GM12878 (cell line): ENCODE results near the gene SCUBE3. TPM values are rescaled to one million over a fixed set of nuclear protein-coding genes. Genes with fewer than 3 reads are reported as not detected.

ENCODE experiments used
- ATAC-seq: fragments of 200-7000 bp; cut with Tn5 transposase; 3 replicates; pipeline ENCODE4 v1.9.1; 2020; ENCODE audit warnings: mild to moderate bottlenecking, moderate library complexity
- BruUV-seq: library from RNA; stranded (reverse); fragments of 400-500 nt; replicated peaks from 2 replicates; lab custom pipeline; 2021; lab: Mats Ljungman, UMichigan
- CTCF ChIA-PET: fragments of 300-600 bp; sonication (Branson Sonifier 250); formaldehyde crosslinking; extraction: SDS; loops from one replicate; lab custom pipeline; 2021; ENCODE audit warnings: inconsistent platforms; lab: Yijun Ruan, JAX
- POLR2A ChIA-PET: fragments of 350-600 bp; formaldehyde crosslinking; extraction: SDS; loops from one replicate; lab custom pipeline; 2021; ENCODE audit warnings: inconsistent platforms; lab: Charles Lee
- RAD21 ChIA-PET: fragments of 300-600 bp; sonication (Branson Sonifier 250); formaldehyde crosslinking; loops from one replicate; lab custom pipeline; 2023; ENCODE audit warnings: antibody characterized with exemption; ENCODE audit not compliant: unreplicated experiment; lab: Charles Lee
- SMC1A ChIA-PET: fragments of 300-600 bp; sonication (Branson Sonifier 250); formaldehyde crosslinking; loops from one replicate; lab custom pipeline; 2023; ENCODE audit not compliant: unreplicated experiment, uncharacterized antibody; lab: Charles Lee
- DNase-seq: peaks from one replicate; pipeline ENCODE4 v3.0.0-alpha.2; 2011; ENCODE audit warnings: low read depth, low spot score
- FAIRE-seq: peaks from 3 replicates; lab custom pipeline; 2011; peaks lifted over from hg19 to GRCh38; lab: Jason Lieb, UNC
- H2AFZ ChIP-seq: 2 replicates; pipeline ENCODE4 v1.6.0; 2011; ENCODE audit warnings: low read depth, low read length, control low read depth; ENCODE audit not compliant: control insufficient read depth
- H3K27ac ChIP-seq: 2 replicates; pipeline ENCODE4 v1.5.1; 2011; ENCODE audit warnings: control low read depth; ENCODE audit not compliant: control insufficient read depth, insufficient read depth
- H3K27me3 ChIP-seq, 2 experiments: replicated peaks in 1 of 2; 2 replicates each; pipeline versions ENCODE4 v1.6.0 to v1.6.1; 2011; ENCODE audit warnings: low read length in 1 of 2; ENCODE audit not compliant: control insufficient read depth in 2 of 2, insufficient read depth in 2 of 2
- H3K36me3 ChIP-seq, 2 experiments: 2 replicates each; pipeline ENCODE4 v1.5.1; 2011; ENCODE audit warnings: low read length in 1 of 2; ENCODE audit not compliant: control insufficient read depth in 2 of 2, insufficient read depth in 2 of 2
- H3K4me1 ChIP-seq: 2 replicates; pipeline ENCODE4 v1.6.1; 2011; ENCODE audit warnings: mild to moderate bottlenecking, low read length, moderate library complexity, mixed read lengths; ENCODE audit not compliant: control insufficient read depth, insufficient read depth
- H3K4me2 ChIP-seq: 2 replicates; pipeline ENCODE4 v1.6.0; 2011; ENCODE audit warnings: control low read depth; ENCODE audit not compliant: control insufficient read depth, insufficient read depth
- H3K4me3 ChIP-seq: fragments of 200-600 bp; sonication (generic); 2 replicates; pipeline ENCODE4 v1.5.1; 2016
- H3K79me2 ChIP-seq: 2 replicates; pipeline ENCODE4 v1.6.0; 2011; ENCODE audit warnings: low read length; ENCODE audit not compliant: control insufficient read depth, insufficient read depth
- H3K9ac ChIP-seq: 2 replicates; pipeline ENCODE4 v1.8.0; 2011; ENCODE audit warnings: low read length, control low read depth, mixed read lengths; ENCODE audit not compliant: control insufficient read depth, insufficient read depth
- H3K9me3 ChIP-seq: replicated peaks from 3 replicates; pipeline ENCODE4 v1.5.1; 2011; ENCODE audit warnings: mild to moderate bottlenecking, low read length; ENCODE audit not compliant: control insufficient read depth, insufficient read depth
- H4K20me1 ChIP-seq: 2 replicates; pipeline ENCODE4 v1.6.0; 2011; ENCODE audit not compliant: control insufficient read depth, insufficient read depth
- BCL11A ChIP-seq: IDR thresholded peaks from 2 replicates; pipeline ENCODE4 v1.6.1; 2011; ENCODE audit warnings: low read depth, low read length
- CBX3 ChIP-seq: fragments of 200-600 bp; sonication (generic); IDR thresholded peaks from 2 replicates; pipeline ENCODE4 v1.6.1; 2016; ENCODE audit warnings: low read depth, borderline replicate concordance
- REST ChIP-seq: IDR thresholded peaks from 2 replicates; pipeline ENCODE4 v1.6.1; 2012; ENCODE audit warnings: mild to moderate bottlenecking, low read depth, low read length
- SIX5 ChIP-seq: IDR thresholded peaks from 2 replicates; pipeline ENCODE4 v1.6.1; 2011; ENCODE audit warnings: mild to moderate bottlenecking, low read depth, low read length, moderate library complexity; ENCODE audit not compliant: severe bottlenecking
- SMARCA5 ChIP-seq: fragments of 450-650 bp; IDR thresholded peaks from 2 replicates; pipeline ENCODE4 v1.6.1; 2017; ENCODE audit warnings: mild to moderate bottlenecking
- WGBS: methylation state at CpG from one replicate; pipeline ENCODE4 v1.1.6; 2016; ENCODE audit warnings: low lambda C conversion rate; ENCODE audit not compliant: insufficient replicate concordance, insufficient coverage; ENCODE audit errors: missing lambda C conversion rate; 5-methylcytosine and 5-hydroxymethylcytosine counted together
- in situ Hi-C: fragments of 300-500 bp; cut with MboI; formaldehyde crosslinking; loops from 9 replicates; pipeline ENCODE4 v1.14.3; 2018; ENCODE audit warnings: mixed read lengths
- intact Hi-C: fragments of 100-400 bp; cut with micrococcal nuclease; formaldehyde crosslinking; loops from one replicate; pipeline ENCODE4 v1.14.2; 2022; ENCODE audit not compliant: unreplicated experiment
- polyA plus RNA-seq, 11 experiments: library from polyadenylated mRNA; depleted of rRNA in 4 of 11; unstranded in 6 of 11; stranded (reverse) in 5 of 11; fragments of >200 nt; fragmentation: Nextera tagmentation in 4 of 11; fragmentation: Illumina TruSeq in 1 of 11; extraction: Ambion mirVana in 4 of 11; extraction: Trizol in 1 of 11; gene quantifications; 1 replicate in 1 of 11; 2 replicates in 10 of 11; pipeline versions ENCODE4 v1.2.1 to v1.2.3, GENCODE V29; 2011 to 2016; ENCODE audit warnings: inconsistent platforms in 2 of 11, missing spikeins in 2 of 11, low read depth in 1 of 11
- total RNA-seq, 4 experiments: library from RNA; depleted of rRNA in 3 of 4; stranded (reverse); fragments of >200 nt in 3 of 4; fragmentation: Illumina TruSeq in 1 of 4; extraction: Trizol in 1 of 4; gene quantifications; 2 replicates each; pipeline versions ENCODE4 v1.2.1 to v1.2.3, GENCODE V29; 2013 to 2021
- TF ChIP-seq, protein P1 (sequence below): IDR thresholded peaks from 2 replicates; pipeline ENCODE4 v1.6.1; 2012; ENCODE audit warnings: low read depth, low read length, improper control_type of control experiment
- TF ChIP-seq, protein P2 (sequence below): fragments of 450-650 bp; IDR thresholded peaks from 2 replicates; pipeline ENCODE4 v1.6.1; 2017; ENCODE audit warnings: mild to moderate bottlenecking

Gene SCUBE3
- total and polyA plus RNA-seq, 10 of the 15 experiments (the other 5 are each of a cell fraction or from before 2014, with no cell fraction given) = under 0.01 to 0.20 (median 0.07) TPM; not detected in 4

- no peak for TF ChIP-seq REST
- no peak for TF ChIP-seq SIX5
These were observed 82.0 kb downstream of the SCUBE3 start (continued) for GRCh38 chr6:35295521-35296315.

DNA sequence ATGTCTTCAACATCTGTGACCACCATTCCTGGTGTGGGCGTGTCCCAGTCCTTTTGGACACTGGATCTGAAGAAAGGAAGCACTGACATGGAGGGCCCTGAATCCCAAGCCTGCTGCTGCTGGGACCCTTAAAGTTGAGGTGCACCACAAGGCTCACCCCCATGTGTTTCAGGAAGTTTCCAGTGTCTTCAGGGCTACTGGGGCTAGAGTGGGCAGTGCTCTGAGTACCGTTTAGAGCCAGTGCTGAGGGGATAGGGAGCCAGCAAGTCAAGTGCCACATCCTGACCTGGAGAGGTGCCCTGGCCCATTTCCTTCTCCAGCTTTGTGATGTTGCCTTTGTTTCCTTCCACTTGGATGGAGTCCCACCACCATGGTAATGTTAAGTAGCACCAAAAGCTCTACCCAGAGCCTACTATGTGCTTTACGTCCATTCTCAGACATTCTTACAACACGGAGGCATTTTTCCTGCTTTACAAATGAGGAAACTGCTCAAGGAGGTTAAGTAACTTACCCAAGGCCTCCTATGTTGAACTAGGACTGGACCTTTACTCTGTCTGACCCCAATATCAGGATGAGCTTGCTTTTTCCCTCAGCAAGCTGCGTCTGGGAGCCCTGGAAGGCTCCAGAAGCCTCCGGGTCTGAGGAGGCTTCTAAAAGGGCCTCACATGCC lies 83.3 kb downstream of the SCUBE3 start:
- Histone ChIP-seq H3K4me3 (peak overlapping the region; percentile 89; the same call in 1 of the 2 replicates), H3K79me2 (peaks cover 36% of the 10 kb centered on the region), H2AFZ (no peak overlapping the region; the same call in 1 of the 2 replicates), H3K4me2 (no peak overlapping the region; the same call in 1 of the 2 replicates), H3K9ac (peak overlapping the region; percentile 79), H4K20me1 (no peaks in the 10 kb centered on the region), H3K27me3 (no peaks in the 10 kb centered on the region), H3K27ac (peak overlapping the region; percentile 93), H3K9me3 (no peaks in the 10 kb centered on the region), H3K4me1 (peaks cover 18% of the 10 kb centered on the region), H3K36me3 (peaks cover 4 to 14% of the 10 kb centered on the region in 2 experiments; a peak in 3 of 4 replicates)
- no TSS peak for BruUV-seq
- ChIA-PET RAD21 (interaction anchor here (0.6 to 7.5 kb wide), 13 partner anchors 15 to 440 kb away, joined by 3 to 127 read pairs (median 4); partner anchors contain the start of genes ARMC12, FANCE, PPARD and RPL10A), CTCF (interaction anchor here (0.6 to 7.2 kb wide), 22 partner anchors 8 to 439 kb away, joined by 3 to 217 read pairs (median 4); partner anchors contain the start of genes FANCE, PPARD, RPL10A and ZNF76), SMC1A (interaction anchor here (0.6 to 7.1 kb wide), 9 partner anchors 30 to 174 kb away, joined by 3 to 135 read pairs (median 4); partner anchors contain the start of genes FANCE and PPARD), POLR2A (interaction anchor here (0.5 to 2.1 kb wide), 8 partner anchors 10 to 152 kb away, joined by 3 to 7 read pairs (median 3); partner anchors contain the start of genes PPARD and ZNF76)
- FAIRE-seq = peak; percentile 64
- ATAC-seq = no peak
- in situ Hi-C loops (loop anchor here (5.0 kb wide), 2 partner anchors 35 to 170 kb away; partner anchors contain the start of gene RPL10A), intact Hi-C loops (loop anchor here (1.0 to 10.0 kb wide), 6 partner anchors 30 to 435 kb away; partner anchors contain the start of genes PPARD and RPL10A)
- 29% methylated on average over 6 of the region's 6 CpGs for WGBS
- no peak for DNase-seq
- TF ChIP-seq BCL11A = no peak
- no peak for TF ChIP-seq SMARCA5
- TF ChIP-seq CBX3 = no peak
- no peak for TF ChIP-seq REST
- TF ChIP-seq, protein P1, sequence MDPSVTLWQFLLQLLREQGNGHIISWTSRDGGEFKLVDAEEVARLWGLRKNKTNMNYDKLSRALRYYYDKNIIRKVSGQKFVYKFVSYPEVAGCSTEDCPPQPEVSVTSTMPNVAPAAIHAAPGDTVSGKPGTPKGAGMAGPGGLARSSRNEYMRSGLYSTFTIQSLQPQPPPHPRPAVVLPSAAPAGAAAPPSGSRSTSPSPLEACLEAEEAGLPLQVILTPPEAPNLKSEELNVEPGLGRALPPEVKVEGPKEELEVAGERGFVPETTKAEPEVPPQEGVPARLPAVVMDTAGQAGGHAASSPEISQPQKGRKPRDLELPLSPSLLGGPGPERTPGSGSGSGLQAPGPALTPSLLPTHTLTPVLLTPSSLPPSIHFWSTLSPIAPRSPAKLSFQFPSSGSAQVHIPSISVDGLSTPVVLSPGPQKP = 0 out of 2 replicates have a peak, but pooled peaks have one; percentile 1
- TF ChIP-seq, protein P2, sequence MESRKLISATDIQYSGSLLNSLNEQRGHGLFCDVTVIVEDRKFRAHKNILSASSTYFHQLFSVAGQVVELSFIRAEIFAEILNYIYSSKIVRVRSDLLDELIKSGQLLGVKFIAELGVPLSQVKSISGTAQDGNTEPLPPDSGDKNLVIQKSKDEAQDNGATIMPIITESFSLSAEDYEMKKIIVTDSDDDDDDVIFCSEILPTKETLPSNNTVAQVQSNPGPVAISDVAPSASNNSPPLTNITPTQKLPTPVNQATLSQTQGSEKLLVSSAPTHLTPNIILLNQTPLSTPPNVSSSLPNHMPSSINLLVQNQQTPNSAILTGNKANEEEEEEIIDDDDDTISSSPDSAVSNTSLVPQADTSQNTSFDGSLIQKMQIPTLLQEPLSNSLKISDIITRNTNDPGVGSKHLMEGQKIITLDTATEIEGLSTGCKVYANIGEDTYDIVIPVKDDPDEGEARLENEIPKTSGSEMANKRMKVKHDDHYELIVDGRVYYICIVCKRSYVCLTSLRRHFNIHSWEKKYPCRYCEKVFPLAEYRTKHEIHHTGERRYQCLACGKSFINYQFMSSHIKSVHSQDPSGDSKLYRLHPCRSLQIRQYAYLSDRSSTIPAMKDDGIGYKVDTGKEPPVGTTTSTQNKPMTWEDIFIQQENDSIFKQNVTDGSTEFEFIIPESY = no peak
